Measurements from ENCODE around the gene AHSG. TPM values are rescaled to one million over a fixed set of nuclear protein-coding genes. Genes with fewer than 3 reads are reported as not detected.

AHSG gene
- total RNA-seq, 1 experiment from 2014 or later = 1.6 TPM

GRCh38 chr3:186571644-186572013 is 41.2 kb upstream of the AHSG start:
- TF ChIP-seq POLR2AphosphoS5 (IDR thresholded peaks at IDR 0.05; ENCODE audit: low read depth, low read length) = no peak
- TF ChIP-seq, protein P1, sequence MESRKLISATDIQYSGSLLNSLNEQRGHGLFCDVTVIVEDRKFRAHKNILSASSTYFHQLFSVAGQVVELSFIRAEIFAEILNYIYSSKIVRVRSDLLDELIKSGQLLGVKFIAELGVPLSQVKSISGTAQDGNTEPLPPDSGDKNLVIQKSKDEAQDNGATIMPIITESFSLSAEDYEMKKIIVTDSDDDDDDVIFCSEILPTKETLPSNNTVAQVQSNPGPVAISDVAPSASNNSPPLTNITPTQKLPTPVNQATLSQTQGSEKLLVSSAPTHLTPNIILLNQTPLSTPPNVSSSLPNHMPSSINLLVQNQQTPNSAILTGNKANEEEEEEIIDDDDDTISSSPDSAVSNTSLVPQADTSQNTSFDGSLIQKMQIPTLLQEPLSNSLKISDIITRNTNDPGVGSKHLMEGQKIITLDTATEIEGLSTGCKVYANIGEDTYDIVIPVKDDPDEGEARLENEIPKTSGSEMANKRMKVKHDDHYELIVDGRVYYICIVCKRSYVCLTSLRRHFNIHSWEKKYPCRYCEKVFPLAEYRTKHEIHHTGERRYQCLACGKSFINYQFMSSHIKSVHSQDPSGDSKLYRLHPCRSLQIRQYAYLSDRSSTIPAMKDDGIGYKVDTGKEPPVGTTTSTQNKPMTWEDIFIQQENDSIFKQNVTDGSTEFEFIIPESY (IDR thresholded peaks at IDR 0.05; ENCODE audit: extremely low read depth, insufficient replicate concordance, low read length) = no peak
- DNase-seq (ENCODE audit: low read depth, low spot score) (no peak), ATAC-seq (no peak)
- Histone ChIP-seq H2AFZ (ENCODE audit: low read depth, low read length, poor library complexity, severe bottlenecking) (no peak overlapping the region), H3K4me3 (replicated peaks in 1 of 2; ENCODE audit: low read depth in 1 of 2, low read length in 2 of 2) (peak overlapping the region; percentile 87 to 94), H3K4me2 (ENCODE audit: low read length) (peak overlapping the region; percentile 92), H3K79me2 (ENCODE audit: insufficient read depth, low read length) (peaks cover 62% of the 10 kb centered on the region), H3K27me3 (ENCODE audit: insufficient read depth, low read length) (no peaks in the 10 kb centered on the region), H3K4me1 (ENCODE audit: control insufficient read depth in 1 of 2, insufficient read depth in 2 of 2, low read length in 2 of 2) (peaks cover 11 to 27% of the 10 kb centered on the region in 2 experiments), H4K20me1 (ENCODE audit: insufficient read depth) (0 out of 2 replicates have a peak, but pooled peaks cover 3% of the 10 kb centered on the region), H3K9me2 (ENCODE audit: insufficient read depth) (no peaks in the 10 kb centered on the region), H3K36me3 (ENCODE audit: control insufficient read depth in 1 of 2, insufficient read depth in 2 of 2, low read length in 2 of 2) (peaks cover 25 to 35% of the 10 kb centered on the region in 2 experiments), H3K27ac (ENCODE audit: low read depth, low read length) (no peak overlapping the region), H3K9ac (ENCODE audit: low read length) (peak overlapping the region; percentile 98), H3K9me3 (ENCODE audit: control insufficient read depth in 1 of 2, insufficient read depth in 1 of 2, low read depth in 1 of 2, low read length in 2 of 2) (no peaks in the 10 kb centered on the region)
- ChIA-PET POLR2A (interaction anchor here (1.6 kb wide), 1 partner anchor 46 kb away, joined by 4 read pairs; no protein-coding TSS in a partner anchor), CTCF (no interaction called here), RAD21 (ENCODE audit: low non-redundant PET in 1 of 2, low total read pairs in 2 of 2, uncharacterized antibody in 2 of 2, unreplicated experiment in 2 of 2) (no interaction called here)
- BruUV-seq (replicated peaks) = no TSS peak
- intact Hi-C loops (cut with micrococcal nuclease) = loop anchor here (2.0 to 5.0 kb wide), 2 partner anchors 181 to 463 kb away; partner anchors contain the start of gene ETV5

- ChIA-PET CTCF (no interaction called here), RAD21 (ENCODE audit: low non-redundant PET in 1 of 2, low total read pairs in 2 of 2, uncharacterized antibody in 2 of 2, unreplicated experiment in 2 of 2) (no interaction called here), POLR2A (no interaction called here)
- H3K9me3 ChIP-seq (ENCODE audit: control insufficient read depth in 1 of 2, insufficient read depth in 1 of 2, low read depth in 1 of 2, low read length in 2 of 2) = no peaks in the 10 kb centered on the region
- no peaks in the 10 kb centered on the region for H3K4me1 ChIP-seq (ENCODE audit: control insufficient read depth in 1 of 2, insufficient read depth in 2 of 2, low read length in 2 of 2)
- no peak overlapping the region for H2AFZ ChIP-seq (ENCODE audit: low read depth, low read length, poor library complexity, severe bottlenecking)
- H3K27me3 ChIP-seq (ENCODE audit: insufficient read depth, low read length) = no peaks in the 10 kb centered on the region
- H3K9ac ChIP-seq (ENCODE audit: low read length) = no peak overlapping the region
- no peaks in the 10 kb centered on the region for H3K9me2 ChIP-seq (ENCODE audit: insufficient read depth)
- H3K79me2 ChIP-seq (ENCODE audit: insufficient read depth, low read length) = peaks cover 36% of the 10 kb centered on the region
- ATAC-seq (no peak), DNase-seq (ENCODE audit: low read depth, low spot score) (no peak)
- intact Hi-C loops (cut with micrococcal nuclease) = no loop called here
- no peak overlapping the region for H3K4me2 ChIP-seq (ENCODE audit: low read length)
- 0 out of 2 replicates have a peak, but pooled peaks cover 3% of the 10 kb centered on the region for H4K20me1 ChIP-seq (ENCODE audit: insufficient read depth)
- peaks cover 69 to 73% of the 10 kb centered on the region in 2 experiments for H3K36me3 ChIP-seq (ENCODE audit: control insufficient read depth in 1 of 2, insufficient read depth in 2 of 2, low read length in 2 of 2)
- no peak overlapping the region for H3K27ac ChIP-seq (ENCODE audit: low read depth, low read length)
- no TSS peak for BruUV-seq (replicated peaks)
- H3K4me3 ChIP-seq (replicated peaks in 1 of 2; ENCODE audit: low read depth in 1 of 2, low read length in 2 of 2) = no peak overlapping the region
- no peak for TF ChIP-seq ZNF274 (IDR thresholded peaks at IDR 0.05; ENCODE audit: low read depth, low read length)
- no peak for TF ChIP-seq EZH2phosphoT487 (IDR thresholded peaks at IDR 0.05; ENCODE audit: borderline replicate concordance)
- TF ChIP-seq EZH2 (IDR thresholded peaks at IDR 0.05) = no peak
- TF ChIP-seq CEBPB (IDR thresholded peaks at IDR 0.05; ENCODE audit: low read depth) = no peak
- TF ChIP-seq MAX (IDR thresholded peaks at IDR 0.05) = no peak
- TF ChIP-seq, protein P2, sequence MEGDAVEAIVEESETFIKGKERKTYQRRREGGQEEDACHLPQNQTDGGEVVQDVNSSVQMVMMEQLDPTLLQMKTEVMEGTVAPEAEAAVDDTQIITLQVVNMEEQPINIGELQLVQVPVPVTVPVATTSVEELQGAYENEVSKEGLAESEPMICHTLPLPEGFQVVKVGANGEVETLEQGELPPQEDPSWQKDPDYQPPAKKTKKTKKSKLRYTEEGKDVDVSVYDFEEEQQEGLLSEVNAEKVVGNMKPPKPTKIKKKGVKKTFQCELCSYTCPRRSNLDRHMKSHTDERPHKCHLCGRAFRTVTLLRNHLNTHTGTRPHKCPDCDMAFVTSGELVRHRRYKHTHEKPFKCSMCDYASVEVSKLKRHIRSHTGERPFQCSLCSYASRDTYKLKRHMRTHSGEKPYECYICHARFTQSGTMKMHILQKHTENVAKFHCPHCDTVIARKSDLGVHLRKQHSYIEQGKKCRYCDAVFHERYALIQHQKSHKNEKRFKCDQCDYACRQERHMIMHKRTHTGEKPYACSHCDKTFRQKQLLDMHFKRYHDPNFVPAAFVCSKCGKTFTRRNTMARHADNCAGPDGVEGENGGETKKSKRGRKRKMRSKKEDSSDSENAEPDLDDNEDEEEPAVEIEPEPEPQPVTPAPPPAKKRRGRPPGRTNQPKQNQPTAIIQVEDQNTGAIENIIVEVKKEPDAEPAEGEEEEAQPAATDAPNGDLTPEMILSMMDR (IDR thresholded peaks at IDR 0.05 in 2 of 3, conservative IDR thresholded peaks at IDR 0.05 in 1 of 3; ENCODE audit: borderline replicate concordance in 1 of 3, insufficient read depth in 1 of 3, low read depth in 2 of 3, low read length in 2 of 3) = no peak
- no peak for TF ChIP-seq CBX3 (IDR thresholded peaks at IDR 0.05; ENCODE audit: low read depth)
- TF ChIP-seq TCF7L2 (IDR thresholded peaks at IDR 0.05; ENCODE audit: borderline replicate concordance, extremely low read depth, insufficient read depth, insufficient read length) = no peak
- TF ChIP-seq, protein P1 (IDR thresholded peaks at IDR 0.05; ENCODE audit: extremely low read depth, insufficient replicate concordance, low read length) = no peak
- TF ChIP-seq POLR2A (IDR thresholded peaks at IDR 0.05; ENCODE audit: borderline replicate concordance, extremely low read depth, insufficient read depth, insufficient read length) = no peak
- no peak for TF ChIP-seq ELF1 (IDR thresholded peaks at IDR 0.05; ENCODE audit: borderline replicate concordance, low read depth)
- TF ChIP-seq ZFX (IDR thresholded peaks at IDR 0.05) = no peak
- no peak for TF ChIP-seq POLR2AphosphoS5 (IDR thresholded peaks at IDR 0.05; ENCODE audit: low read depth, low read length)
- no peak for TF ChIP-seq SIN3A (IDR thresholded peaks at IDR 0.05; ENCODE audit: low read depth)
Measured at GRCh38 chr3:186577521-186577920, 35.3 kb upstream of the AHSG start.

Measured in HCT116 (cell line).